Measurements from ENCODE around the gene STK32B.

Gene STK32B

GRCh38 chr4:5127556-5127955, 76.3 kb downstream of the STK32B start:
- no peak for DNase-seq

GRCh38 chr4:5128569-5128968, 77.3 kb downstream of the STK32B start:
- DNase-seq: no peak

- DNase-seq: no peak
Measured at GRCh38 chr4:5133201-5133600, 81.9 kb downstream of the STK32B start.

DNA sequence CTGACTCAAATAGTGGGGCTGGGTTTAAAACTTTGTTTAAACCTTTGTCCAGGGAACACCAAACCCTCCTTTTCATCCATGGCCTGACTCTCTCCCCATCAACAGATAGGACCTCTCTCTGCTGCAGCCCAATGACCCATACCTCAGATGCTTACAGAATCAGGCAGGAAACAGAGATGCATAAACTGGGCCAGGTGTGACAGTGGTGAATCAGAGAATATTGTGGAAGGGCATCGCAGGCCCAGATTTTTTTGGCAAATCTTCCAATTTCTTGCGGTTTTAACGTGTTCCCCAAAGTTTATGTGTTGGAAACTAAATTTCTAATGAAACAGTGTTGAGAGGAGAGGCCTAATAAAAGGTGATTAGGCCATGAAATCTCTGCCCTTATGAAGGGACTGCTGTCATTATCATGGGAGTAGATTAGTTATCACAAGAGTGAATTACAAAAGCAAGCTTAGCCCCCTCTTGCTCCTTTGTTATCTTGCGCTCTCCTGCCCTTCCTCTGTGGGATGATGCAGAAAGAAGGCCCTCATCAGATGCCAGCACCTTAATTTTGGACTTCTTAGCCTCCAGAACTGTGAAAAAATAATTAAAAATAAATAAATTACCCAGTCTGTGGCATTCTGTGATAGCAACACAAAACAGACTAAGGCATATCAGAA, 82.8 kb downstream of the STK32B start:
- no peak for DNase-seq

DNA sequence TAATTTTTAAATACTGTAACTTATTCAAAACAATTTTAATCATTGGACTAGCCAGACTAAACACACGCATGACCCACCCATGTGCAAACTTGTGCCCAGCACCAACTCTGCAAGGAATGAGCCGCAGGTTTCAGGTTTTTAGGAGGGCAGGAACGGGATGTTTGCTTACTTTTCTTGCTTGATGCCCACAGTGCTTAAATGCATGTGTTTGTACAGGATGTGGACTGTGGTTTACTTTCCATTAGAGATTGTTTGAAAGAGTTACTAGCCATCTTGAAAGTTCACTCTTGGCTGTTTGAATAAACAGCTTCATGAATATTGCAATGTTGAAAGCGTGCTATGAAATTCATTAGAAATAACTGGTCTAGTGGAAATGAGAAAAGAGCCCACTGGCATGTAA, 83.3 kb downstream of the STK32B start:
- DNase-seq: no peak

DNA sequence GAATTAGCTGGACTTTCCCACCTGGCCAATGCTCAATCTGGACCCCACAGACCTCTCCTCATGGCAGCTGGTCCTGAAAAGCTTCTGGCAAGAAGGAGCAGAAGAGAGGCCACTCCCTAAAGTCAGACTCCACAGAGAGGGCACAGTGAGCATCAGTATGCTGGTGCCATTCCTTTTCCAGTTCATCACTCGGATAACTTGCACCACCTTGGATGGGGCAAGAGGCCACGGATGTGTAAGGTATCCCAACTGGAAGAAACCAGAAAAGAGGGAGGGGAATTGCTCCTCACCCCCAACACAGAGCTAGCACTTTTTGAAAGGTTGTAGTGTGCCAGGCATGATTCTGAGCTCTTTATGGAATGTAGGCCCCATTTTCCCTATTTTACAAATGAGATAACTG, 85.9 kb downstream of the STK32B start:
- DNase-seq: no peak

DNA sequence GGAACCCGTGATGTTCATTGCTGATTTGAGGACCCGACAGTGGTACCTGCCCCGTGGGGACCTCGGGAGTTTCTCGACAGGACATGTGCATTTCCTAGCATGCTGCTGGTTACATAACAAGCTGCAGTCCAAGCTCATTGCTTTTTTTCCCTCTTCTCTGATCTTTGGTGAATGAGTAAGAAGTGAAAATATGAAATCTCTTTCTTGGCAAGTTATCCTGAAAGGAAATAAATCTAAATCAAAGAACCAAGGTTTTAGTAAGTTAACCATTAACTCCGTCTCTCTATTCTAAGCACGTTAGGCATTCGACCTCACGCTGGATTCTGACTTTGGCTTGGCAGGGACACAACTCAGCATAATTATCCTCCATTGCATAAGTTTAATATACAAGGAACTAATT, 86.6 kb downstream of the STK32B start:
- no peak for DNase-seq

DNA sequence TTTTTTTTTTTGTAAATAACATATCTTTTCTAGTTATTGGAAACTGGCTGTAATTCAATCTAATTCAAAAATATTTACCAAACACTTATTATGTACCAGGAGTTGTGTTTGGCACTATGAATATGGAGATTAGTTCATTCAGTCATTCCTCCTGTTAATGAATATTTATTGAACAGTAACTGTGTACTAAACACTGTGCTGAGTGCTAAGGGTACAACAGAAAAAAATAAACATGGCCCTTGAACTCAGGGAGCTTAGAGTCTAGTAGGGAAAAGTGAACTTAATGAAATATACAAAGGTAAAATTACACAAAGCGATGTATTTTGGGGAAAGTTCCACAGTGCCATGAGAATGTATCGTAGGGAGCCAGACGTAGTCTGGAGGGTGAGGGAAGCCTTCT, 87.1 kb downstream of the STK32B start:
- DNase-seq: no peak

- no peak for DNase-seq
Measured at GRCh38 chr4:5139141-5139540, 87.9 kb downstream of the STK32B start.

- DNase-seq: no peak
Measured at GRCh38 chr4:5141802-5142201, 90.5 kb downstream of the STK32B start.

DNA sequence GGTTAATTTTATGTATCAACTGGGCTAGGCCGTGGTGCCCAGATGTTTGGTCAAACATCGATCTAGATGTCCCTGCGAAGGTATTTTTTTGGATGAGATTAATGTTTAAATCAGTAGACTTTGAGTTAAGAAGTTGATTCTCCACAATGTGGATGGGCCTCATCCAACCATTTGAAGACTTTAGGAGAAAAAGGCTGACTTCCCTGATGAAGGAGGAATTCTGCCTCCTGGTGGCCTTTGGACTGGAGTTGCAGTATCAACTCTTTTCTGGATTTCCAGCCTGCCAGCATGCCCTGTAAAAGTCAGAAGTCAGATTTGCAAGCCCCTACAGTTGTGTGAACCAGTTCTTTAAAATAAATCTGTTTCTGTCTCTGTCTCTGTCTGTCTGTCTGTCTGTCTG, 91.4 kb downstream of the STK32B start:
- no peak for DNase-seq

DNA sequence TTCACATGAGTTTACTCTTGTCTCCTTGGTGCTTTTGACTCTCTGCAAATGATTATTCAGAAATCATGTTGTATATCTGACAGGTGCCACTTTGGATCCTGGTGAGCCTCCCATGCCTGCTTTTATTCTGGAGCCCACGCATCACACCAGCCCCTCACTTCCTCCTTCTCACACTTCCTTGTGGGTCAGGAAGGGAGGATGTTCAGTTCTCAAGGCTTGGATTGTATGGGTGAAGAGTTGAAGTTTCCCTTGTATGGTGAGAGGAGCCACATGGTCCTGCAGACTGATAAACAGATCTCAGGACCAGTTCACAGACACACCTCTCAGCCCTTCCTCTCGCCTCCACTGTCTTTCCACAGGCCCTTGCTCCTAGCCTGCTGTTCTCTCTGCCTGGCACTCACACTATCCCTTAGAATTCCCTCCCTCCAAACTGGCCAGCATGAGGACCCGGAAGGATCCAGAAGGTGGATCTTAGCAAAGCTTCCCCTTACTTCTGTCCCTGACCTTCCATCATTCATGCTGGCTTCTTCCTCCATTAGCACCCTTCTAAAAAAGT, 92.1 kb downstream of the STK32B start:
- no peak for DNase-seq

- DNase-seq: no peak
Measured at GRCh38 chr4:5143940-5144339, 92.7 kb downstream of the STK32B start.

GRCh38 chr4:5144384-5144783, 93.1 kb downstream of the STK32B start:
- no peak for DNase-seq

DNA sequence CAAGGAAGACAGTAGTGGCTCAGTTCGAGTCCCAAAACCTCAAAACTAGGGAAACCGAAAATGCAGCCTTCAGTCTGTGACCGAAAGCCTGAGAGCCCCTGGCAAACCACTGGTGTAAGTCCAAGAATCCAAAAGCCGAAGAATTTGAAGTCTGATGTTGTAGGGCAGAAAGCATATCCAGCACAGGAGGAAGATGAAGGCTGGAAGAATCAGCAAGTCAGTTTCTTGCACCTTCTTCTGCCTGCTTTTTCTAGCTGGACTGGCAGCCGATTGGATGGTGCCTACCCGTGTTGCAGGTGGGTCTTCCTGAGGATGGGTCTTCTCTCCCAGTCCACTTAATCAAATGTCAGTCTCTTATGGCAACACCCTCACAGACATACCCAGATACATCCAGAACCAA, 95.0 kb downstream of the STK32B start:
- no peak for DNase-seq

- DNase-seq: no peak
Measured at GRCh38 chr4:5152521-5152920, 101.2 kb downstream of the STK32B start.

- no peak for DNase-seq
Measured at GRCh38 chr4:5156682-5157081, 105.4 kb downstream of the STK32B start.

DNA sequence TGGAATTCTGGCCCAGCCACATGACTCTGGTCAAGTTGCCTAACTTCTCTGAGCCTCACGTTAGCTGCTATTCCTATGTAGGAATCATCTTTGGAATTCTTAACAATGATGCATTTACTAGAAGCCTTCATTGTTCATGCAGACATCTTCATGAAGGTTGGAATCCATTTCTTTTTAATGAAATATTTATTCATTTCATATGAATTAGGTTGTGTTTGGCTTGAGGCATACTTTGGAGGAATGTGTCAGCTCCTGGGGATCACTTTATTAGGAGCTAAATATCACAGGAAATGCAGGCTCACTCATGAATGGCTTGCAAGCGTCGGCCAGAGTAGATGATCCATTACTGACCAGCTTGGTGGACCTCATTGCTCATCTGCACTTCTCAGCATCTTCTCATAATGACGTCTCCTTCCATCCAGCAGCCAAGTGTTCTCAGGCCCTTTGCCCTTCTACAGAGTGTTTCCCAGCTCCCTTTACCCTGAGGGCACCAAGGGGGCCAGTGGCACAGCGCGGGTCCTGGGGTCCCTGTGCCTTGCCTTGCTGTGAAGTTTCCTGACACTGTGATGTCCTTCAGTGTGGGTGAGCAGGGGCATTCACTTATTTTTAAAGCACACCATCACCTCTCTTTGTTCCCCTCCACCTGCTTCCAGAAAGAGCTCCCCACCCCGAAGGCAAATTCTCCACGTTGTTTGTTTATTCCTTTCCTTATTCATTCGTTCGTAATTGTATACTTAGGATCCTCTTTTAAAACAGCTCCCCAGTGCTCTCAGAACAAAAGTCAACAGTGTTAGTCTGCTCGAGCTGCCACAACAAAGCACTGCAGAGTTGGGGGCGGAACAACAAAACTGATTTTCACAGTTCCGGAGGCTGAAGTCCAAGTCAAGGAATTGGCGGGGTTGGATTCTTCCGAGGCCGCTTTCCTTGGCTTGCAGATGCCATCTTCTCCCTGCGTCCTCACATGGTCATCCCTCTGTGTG, 106.8 kb downstream of the STK32B start:
- no peak for DNase-seq

GRCh38 chr4:5158825-5159224, 107.5 kb downstream of the STK32B start:
- DNase-seq: no peak

GRCh38 chr4:5160668-5161067, 109.4 kb downstream of the STK32B start:
- DNase-seq: no peak

DNA sequence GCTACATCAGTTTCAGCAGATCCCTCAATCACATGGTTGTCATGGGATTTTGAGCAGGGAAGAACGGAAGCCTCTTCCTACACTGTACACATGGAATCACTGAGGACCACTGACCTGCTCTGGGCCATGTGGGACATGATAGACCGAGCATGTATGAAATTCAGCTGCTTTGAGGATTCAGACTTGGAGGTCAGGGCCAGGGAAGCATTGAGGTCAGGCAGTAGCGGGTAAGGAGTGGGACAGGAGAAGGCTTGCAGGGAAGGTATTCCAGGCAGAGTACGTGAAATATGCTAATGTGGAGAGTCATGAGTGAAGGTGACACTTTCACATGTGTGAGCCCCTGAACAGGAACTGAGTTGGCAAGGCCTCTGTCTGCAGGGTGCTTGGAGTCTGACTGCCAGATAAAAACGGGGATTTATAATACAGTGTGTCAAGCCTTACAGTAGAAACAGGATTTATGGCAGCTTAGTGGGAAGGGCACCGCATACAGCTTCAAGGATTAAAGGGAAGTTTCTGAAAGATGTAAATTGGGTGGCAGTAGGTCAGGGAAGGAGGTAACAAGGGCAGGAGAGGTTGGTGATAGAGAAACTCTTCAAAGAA, 111.7 kb downstream of the STK32B start:
- DNase-seq: no peak

- DNase-seq: no peak
Measured at GRCh38 chr4:5164221-5164912, 113.1 kb downstream of the STK32B start.
